T47D (cell line): ENCODE results near the gene TMEM26.
"Not testable (repeated sequence)": the region's sequence is repeated elsewhere in the genome, so short reads cannot be mapped to it uniquely, and the experiment has no call there.

Experiments
- DNase-seq, 2 experiments: peaks; one replicate each; pipeline versions ENCODE4 v3.0.0 to v3.0.0-alpha.2; 2011 to 2012; ENCODE audit warnings: low read depth in 1 of 2, low spot score in 1 of 2
- JUND ChIP-seq: IDR thresholded peaks from 2 replicates; pipeline ENCODE4 v1.6.1; 2012; ENCODE audit warnings: low read depth
- in situ Hi-C: cut with HindIII; loops from 2 replicates; pipeline ENCODE4 v1.10.0; 2016; ENCODE audit warnings: low sequenced_read_pairs, low pct_unique_long_range_greater_than_20kb

Gene TMEM26

GRCh38 chr10:61406736-61407135, 46.4 kb downstream of the TMEM26 start:
- no peak for TF ChIP-seq JUND
- in situ Hi-C loops: no loop called here
- DNase-seq: no peak

GRCh38 chr10:61406242-61406641, 46.9 kb downstream of the TMEM26 start:
- in situ Hi-C loops: no loop called here
- DNase-seq: no peak
- TF ChIP-seq JUND: no peak

GRCh38 chr10:61404751-61405150, 48.4 kb downstream of the TMEM26 start:
- TF ChIP-seq JUND: no peak
- in situ Hi-C loops: no loop called here

GRCh38 chr10:61400524-61400923, 52.7 kb downstream of the TMEM26 start:
- no peak for DNase-seq
- in situ Hi-C loops: no loop called here
- no peak for TF ChIP-seq JUND

More at GRCh38 chr10:61404751-61405150, 48.4 kb downstream of the TMEM26 start:
- no peak for DNase-seq

- no peak for TF ChIP-seq JUND
- in situ Hi-C loops: no loop called here
- no peak for DNase-seq
Measured at GRCh38 chr10:61399406-61399805, 53.8 kb downstream of the TMEM26 start.

- no peak for TF ChIP-seq JUND
- peak in 1 of 2 experiments; percentile 10 for DNase-seq
- in situ Hi-C loops: no loop called here
Measured at GRCh38 chr10:61398366-61399129, 54.6 kb downstream of the TMEM26 start.

GRCh38 chr10:61397175-61397986, 55.8 kb downstream of the TMEM26 start:
- TF ChIP-seq JUND: no peak
- in situ Hi-C loops: no loop called here
- DNase-seq: peak; percentile 7 to 45

GRCh38 chr10:61391281-61391680, 61.9 kb downstream of the TMEM26 start:
- no peak for TF ChIP-seq JUND
- in situ Hi-C loops: no loop called here
- DNase-seq: no peak

GRCh38 chr10:61390851-61391250, 62.3 kb downstream of the TMEM26 start:
- no peak for TF ChIP-seq JUND
- in situ Hi-C loops: no loop called here
- DNase-seq: no peak

- no peak for DNase-seq
- in situ Hi-C loops: no loop called here
- TF ChIP-seq JUND: no peak
Measured at GRCh38 chr10:61389887-61390286, 63.3 kb downstream of the TMEM26 start.

- DNase-seq, in situ Hi-C loops: not testable (repeated sequence)
Measured at GRCh38 chr10:61388986-61389385, 64.2 kb downstream of the TMEM26 start.

GRCh38 chr10:61385231-61386001, 67.8 kb downstream of the TMEM26 start:
- no peak for TF ChIP-seq JUND

GRCh38 chr10:61381153-61381552, 72.0 kb downstream of the TMEM26 start:
- in situ Hi-C loops, DNase-seq: not testable (repeated sequence)

More at GRCh38 chr10:61385231-61386001, 67.8 kb downstream of the TMEM26 start:
- in situ Hi-C loops: no loop called here
- no peak for DNase-seq
